A549 (cell line): ENCODE measurements around the gene PRG3.

Experiments
- CTCF ChIP-seq: fragments of >200 bp; sonication (Bioruptor Twin); formaldehyde crosslinking; IDR thresholded peaks from 3 replicates; pipeline ENCODE4 v1.5.1; 2016
- PHF8 ChIP-seq: fragments of 200-600 bp; sonication (generic); IDR thresholded peaks from 2 replicates; pipeline ENCODE4 v1.6.1; 2016; ENCODE audit warnings: low read depth, mild to moderate bottlenecking, antibody characterized with exemption, moderate library complexity, borderline replicate concordance
- ZNF302 ChIP-seq: fragments of 250-450 bp; sonication (Bioruptor Pico); IDR thresholded peaks from 2 replicates; pipeline ENCODE4 v1.9.0; 2021; ENCODE audit warnings: inconsistent platforms, mild to moderate bottlenecking, moderate library complexity

GRCh38 chr11:57361926-57362325 lies 19.0 kb downstream of the PRG3 start:
- TF ChIP-seq ZNF302 = no peak
- no peak for TF ChIP-seq PHF8
- TF ChIP-seq CTCF = no peak
